Skeletal muscle tissue (tissue), 4 donors: ENCODE measurements around the gene PSEN1. TPM values are rescaled to one million over a fixed set of nuclear protein-coding genes. Genes with fewer than 3 reads are reported as not detected.

Experiments
- H3K27ac ChIP-seq: one replicate; pipeline ENCODE4 v1.7.0; 2013; ENCODE audit warnings: mild to moderate bottlenecking, low read depth, low read length, inconsistent platforms
- H3K27me3 ChIP-seq, 3 donors: one replicate each; pipeline ENCODE4 v1.7.0; 2013; ENCODE audit warnings: low read length in 3 of 3; ENCODE audit not compliant: control insufficient read depth in 3 of 3, insufficient read depth in 3 of 3
- H3K36me3 ChIP-seq, 3 donors: one replicate each; pipeline ENCODE4 v1.7.0; 2013; ENCODE audit warnings: low read length in 3 of 3; ENCODE audit not compliant: control insufficient read depth in 3 of 3, insufficient read depth in 3 of 3
- H3K4me1 ChIP-seq, 3 donors: one replicate each; pipeline ENCODE4 v1.7.0; 2013; ENCODE audit warnings: low read length in 3 of 3, mild to moderate bottlenecking in 3 of 3; ENCODE audit not compliant: control insufficient read depth in 3 of 3, insufficient read depth in 3 of 3
- H3K4me3 ChIP-seq, 3 donors: one replicate each; pipeline ENCODE4 v1.7.0; 2013; ENCODE audit warnings: low read length in 3 of 3
- H3K9ac ChIP-seq, 3 donors: one replicate each; pipeline ENCODE4 v1.7.0; 2013; ENCODE audit warnings: low read length in 3 of 3, mild to moderate bottlenecking in 3 of 3, moderate library complexity in 2 of 3, low read depth in 1 of 3
- H3K9me3 ChIP-seq, 3 donors: one replicate each; pipeline ENCODE4 v1.7.0; 2013; ENCODE audit warnings: low read length in 3 of 3; ENCODE audit not compliant: control insufficient read depth in 3 of 3
- total RNA-seq: library from RNA; depleted of rRNA; stranded (reverse); fragments of >200 nt; gene quantifications from one replicate; pipeline ENCODE4 v1.2.3, GENCODE V29; 2014
- donor health status: Osteomylitis.

The PSEN1 gene
- total RNA-seq = 35.0 TPM

- peaks cover 14 to 17% (median 16%) of the 10 kb centered on the region in 3 donors for H3K4me1 ChIP-seq
- no peaks in the 10 kb centered on the region for H3K9me3 ChIP-seq
- H3K27ac ChIP-seq = peak within 1 kb of the TSS; percentile 96
- no peaks in the 10 kb centered on the region for H3K36me3 ChIP-seq
- H3K27me3 ChIP-seq = no peaks in the 10 kb centered on the region
- H3K9ac ChIP-seq = peak within 1 kb of the TSS; percentile 91 to 94 (median 92)
- peak within 1 kb of the TSS; percentile 92 to 97 (median 96) for H3K4me3 ChIP-seq
These were observed at the start of gene PSEN1 for GRCh38 chr14:73136387-73137225. Gene PSEN1, plus strand, starts transcription at chr14:73136507. Its CDS starts 11,513 bp downstream, at chr14:73148020.

DNA sequence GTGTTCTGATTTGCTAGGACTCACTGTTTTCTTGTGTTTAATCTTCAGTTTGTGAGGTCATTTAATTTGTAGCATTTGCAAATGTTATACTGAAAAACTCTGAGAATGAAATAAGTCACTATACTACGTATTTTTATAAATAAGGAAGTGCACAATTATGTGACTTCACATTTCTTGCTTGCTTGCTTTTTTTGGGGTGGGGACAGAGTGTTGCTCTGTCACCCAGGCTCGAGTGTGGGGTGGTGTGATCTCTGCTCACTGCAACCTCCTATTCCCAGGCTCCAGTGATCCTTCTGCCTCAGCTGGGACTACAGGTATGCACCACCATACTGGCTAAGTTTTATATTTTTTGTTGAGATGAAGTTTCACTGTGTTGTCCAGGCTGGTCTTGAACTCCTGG is 45.3 kb upstream of the PSEN1 start:
- Histone ChIP-seq H3K36me3 (peaks cover 19 to 42% (median 37%) of the 10 kb centered on the region in 3 donors), H3K4me3 (no peak overlapping the region), H3K9me3 (no peaks in the 10 kb centered on the region), H3K27me3 (no peaks in the 10 kb centered on the region), H3K4me1 (no peaks in the 10 kb centered on the region), H3K9ac (no peak overlapping the region), H3K27ac (no peak overlapping the region)

- Histone ChIP-seq H3K27ac (no peak overlapping the region), H3K27me3 (no peaks in the 10 kb centered on the region), H3K9ac (no peak overlapping the region), H3K36me3 (peaks cover 15 to 47% (median 26%) of the 10 kb centered on the region in 3 donors), H3K9me3 (no peaks in the 10 kb centered on the region), H3K4me3 (no peak overlapping the region), H3K4me1 (no peaks in the 10 kb centered on the region)
These were observed 38.9 kb upstream of the PSEN1 start for GRCh38 chr14:73097421-73097820.

- Histone ChIP-seq H3K4me3 (no peak overlapping the region), H3K36me3 (peaks cover 22 to 65% (median 34%) of the 10 kb centered on the region in 3 donors), H3K4me1 (no peaks in the 10 kb centered on the region)
These were observed 36.0 kb upstream of the PSEN1 start for GRCh38 chr14:73100334-73100733.

GRCh38 chr14:73102806-73103497 is 33.4 kb upstream of the PSEN1 start:
- Histone ChIP-seq H3K27me3 (no peaks in the 10 kb centered on the region), H3K9ac (no peak overlapping the region), H3K9me3 (no peaks in the 10 kb centered on the region), H3K4me3 (no peak overlapping the region), H3K27ac (no peak overlapping the region), H3K36me3 (peaks cover 18 to 77% (median 36%) of the 10 kb centered on the region in 3 donors), H3K4me1 (no peaks in the 10 kb centered on the region)

More at GRCh38 chr14:73100334-73100733, 36.0 kb upstream of the PSEN1 start:
- no peaks in the 10 kb centered on the region for H3K27me3 ChIP-seq
- no peak overlapping the region for H3K27ac ChIP-seq
- no peaks in the 10 kb centered on the region for H3K9me3 ChIP-seq
- no peak overlapping the region for H3K9ac ChIP-seq

GRCh38 chr14:73105050-73105449 is 31.3 kb upstream of the PSEN1 start:
- Histone ChIP-seq H3K27ac (no peak overlapping the region), H3K27me3 (no peaks in the 10 kb centered on the region), H3K9ac (no peak overlapping the region), H3K36me3 (peaks cover 18 to 76% (median 47%) of the 10 kb centered on the region in 3 donors), H3K4me1 (no peaks in the 10 kb centered on the region), H3K9me3 (no peaks in the 10 kb centered on the region), H3K4me3 (no peak overlapping the region)

DNA sequence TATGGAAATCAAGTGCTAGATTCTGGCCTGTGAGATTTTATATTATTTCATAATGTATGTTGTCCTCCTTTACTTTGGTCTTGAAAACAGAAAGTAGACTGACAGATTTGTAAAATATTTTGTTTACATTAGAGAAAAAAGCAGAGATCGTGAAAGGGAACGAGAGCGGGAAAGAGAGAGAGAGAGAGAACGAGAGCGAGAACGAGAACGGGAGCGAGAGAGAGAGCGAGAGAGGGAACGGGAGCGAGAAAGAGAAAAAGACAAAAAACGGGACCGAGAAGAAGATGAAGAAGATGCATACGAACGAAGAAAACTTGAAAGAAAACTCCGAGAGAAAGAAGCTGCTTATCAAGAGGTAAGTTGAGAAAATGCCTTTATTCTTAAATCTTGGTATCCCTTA is 30.6 kb upstream of the PSEN1 start:
- Histone ChIP-seq H3K27me3 (no peaks in the 10 kb centered on the region), H3K27ac (no peak overlapping the region), H3K36me3 (peaks cover 20 to 76% (median 47%) of the 10 kb centered on the region in 3 donors), H3K4me1 (no peaks in the 10 kb centered on the region), H3K9me3 (no peaks in the 10 kb centered on the region), H3K9ac (no peak overlapping the region), H3K4me3 (no peak overlapping the region)

DNA sequence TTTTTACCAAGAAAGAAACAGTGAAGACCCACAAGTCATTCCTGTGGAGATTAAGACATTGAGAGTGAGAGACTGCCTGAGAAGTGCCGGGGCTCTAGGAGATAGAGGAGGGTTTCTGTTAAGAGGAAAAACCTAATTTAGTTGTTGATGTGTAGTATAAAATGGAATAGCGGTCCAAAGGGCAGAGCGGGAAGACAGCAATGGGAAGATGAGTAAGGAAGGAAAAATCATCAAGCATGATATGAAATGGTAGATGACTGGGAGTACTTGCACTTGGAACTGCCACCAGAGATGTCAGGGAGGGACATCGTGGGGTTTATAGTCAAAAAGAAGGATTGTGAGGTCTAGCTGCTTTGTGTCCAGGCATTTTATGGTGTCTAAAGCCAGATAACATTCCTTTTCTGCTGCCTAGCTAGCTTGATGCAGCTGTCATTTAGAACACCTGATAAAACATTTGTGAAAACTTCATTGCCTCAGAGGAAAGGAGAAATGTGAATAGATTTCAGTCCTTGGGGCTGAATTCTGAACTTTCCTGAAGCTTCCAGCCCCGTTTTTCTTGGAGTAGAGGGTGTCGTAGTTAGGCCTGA is 20.1 kb upstream of the PSEN1 start:
- Histone ChIP-seq H3K27ac (no peak overlapping the region), H3K36me3 (peaks cover 14 to 55% (median 39%) of the 10 kb centered on the region in 3 donors), H3K9ac (no peak overlapping the region), H3K27me3 (no peaks in the 10 kb centered on the region), H3K4me3 (no peak overlapping the region), H3K9me3 (no peaks in the 10 kb centered on the region), H3K4me1 (no peaks in the 10 kb centered on the region)

- Histone ChIP-seq H3K36me3 (peaks cover 9 to 23% (median 20%) of the 10 kb centered on the region in 3 donors), H3K9ac (no peak overlapping the region), H3K4me1 (no peaks in the 10 kb centered on the region), H3K27ac (no peak overlapping the region), H3K4me3 (no peak overlapping the region), H3K9me3 (no peaks in the 10 kb centered on the region), H3K27me3 (no peaks in the 10 kb centered on the region)
These were observed 12.0 kb upstream of the PSEN1 start for GRCh38 chr14:73124180-73124894.
